Activated gamma-delta T cell treated with Interleukin-2 at 50 U/mL for 16 hours (primary cell): ENCODE measurements around the gene SMIM26.

Experiments used
- DNase-seq: peaks from one replicate; pipeline ENCODE4 v3.0.0-alpha.2; 2020

Gene SMIM26

DNA sequence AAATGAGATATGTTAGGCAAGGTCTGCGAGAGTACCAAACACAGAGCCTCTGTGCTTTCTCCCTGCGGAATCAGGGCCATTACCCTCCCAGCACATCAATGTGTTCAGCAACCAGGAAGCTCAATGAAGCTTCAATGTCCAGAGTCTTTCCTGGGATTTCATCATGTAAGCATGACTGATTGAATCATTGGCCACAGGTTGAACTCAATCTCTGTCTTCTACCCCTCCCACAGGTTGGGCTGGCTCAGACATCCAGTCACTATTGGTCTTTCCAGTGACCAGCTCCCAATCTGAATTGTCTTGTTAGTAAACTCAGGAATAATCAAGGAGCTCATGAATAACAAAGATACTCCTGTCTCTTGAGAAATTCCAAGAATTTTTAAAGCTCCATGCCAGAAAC is 17.9 kb downstream of the SMIM26 start:
- DNase-seq: no peak

DNA sequence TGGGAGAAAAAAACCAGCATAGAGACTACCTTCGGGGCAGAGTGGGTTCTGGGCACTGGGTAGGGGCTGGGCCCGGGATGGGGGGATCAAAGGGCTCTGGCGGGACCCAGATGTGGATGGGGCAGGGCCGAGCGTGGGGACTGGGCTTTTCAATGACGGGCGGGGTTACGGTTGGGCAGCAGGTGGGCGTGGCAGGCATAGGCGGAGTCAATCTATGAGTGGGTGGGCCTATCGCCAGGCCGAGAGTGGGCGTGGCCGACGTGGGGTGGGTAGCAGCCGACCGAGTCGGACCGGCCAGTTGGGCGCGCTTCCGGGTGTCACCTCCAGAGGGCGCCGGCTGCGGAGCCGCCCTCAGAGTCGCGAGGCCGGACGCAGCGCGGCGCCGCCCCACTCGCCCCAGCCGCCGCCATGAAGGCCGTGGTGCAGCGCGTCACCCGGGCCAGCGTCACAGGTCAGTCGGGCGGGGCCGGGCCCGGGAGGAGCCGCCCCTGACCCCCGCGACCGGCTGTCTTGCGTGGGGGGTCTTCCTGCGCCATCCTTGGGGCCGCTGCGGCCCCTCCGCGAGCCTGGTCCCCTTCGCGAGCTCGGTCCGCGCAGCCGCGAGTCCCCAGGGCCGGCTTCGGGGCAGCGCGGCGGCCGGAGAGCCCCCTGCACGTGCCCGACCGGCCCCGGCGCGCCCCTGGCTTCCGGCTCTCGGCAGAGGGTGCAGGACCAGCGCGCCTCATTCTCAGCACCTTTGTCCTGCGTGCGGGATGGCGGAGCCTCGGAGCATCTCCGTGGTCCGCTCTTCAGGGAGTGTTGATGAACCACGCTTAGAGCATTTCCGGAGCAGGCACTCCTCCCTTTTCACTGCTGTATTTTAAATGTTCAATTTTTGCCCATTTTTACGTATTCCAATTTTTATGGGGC is 20.7 kb downstream of the SMIM26 start, which contains the start of gene DTD1:
Gene DTD1 (plus strand): TSS at position 390 of the 909 bp plus-strand sequence. CDS start 19 bp downstream, at position 409.
- peak; percentile 80 for DNase-seq

DNA sequence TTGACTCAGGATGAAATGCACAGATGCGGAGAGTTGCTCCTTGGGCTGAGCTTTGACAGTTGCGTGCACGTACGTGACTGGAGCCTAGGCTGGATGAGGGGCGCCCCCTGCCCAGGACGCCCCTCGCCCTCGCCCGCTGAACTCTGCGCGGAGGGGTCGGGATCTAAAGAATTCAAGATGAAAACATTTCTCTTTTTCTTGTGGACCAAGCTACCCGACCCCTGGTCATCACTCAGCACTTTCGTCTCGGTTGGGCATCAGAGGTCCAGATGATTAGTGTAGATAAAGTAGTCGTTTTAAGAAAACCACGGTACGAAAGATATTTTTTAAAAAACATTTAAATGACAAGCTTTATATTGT is 21.3 kb downstream of the SMIM26 start:
- no peak for DNase-seq

DNA sequence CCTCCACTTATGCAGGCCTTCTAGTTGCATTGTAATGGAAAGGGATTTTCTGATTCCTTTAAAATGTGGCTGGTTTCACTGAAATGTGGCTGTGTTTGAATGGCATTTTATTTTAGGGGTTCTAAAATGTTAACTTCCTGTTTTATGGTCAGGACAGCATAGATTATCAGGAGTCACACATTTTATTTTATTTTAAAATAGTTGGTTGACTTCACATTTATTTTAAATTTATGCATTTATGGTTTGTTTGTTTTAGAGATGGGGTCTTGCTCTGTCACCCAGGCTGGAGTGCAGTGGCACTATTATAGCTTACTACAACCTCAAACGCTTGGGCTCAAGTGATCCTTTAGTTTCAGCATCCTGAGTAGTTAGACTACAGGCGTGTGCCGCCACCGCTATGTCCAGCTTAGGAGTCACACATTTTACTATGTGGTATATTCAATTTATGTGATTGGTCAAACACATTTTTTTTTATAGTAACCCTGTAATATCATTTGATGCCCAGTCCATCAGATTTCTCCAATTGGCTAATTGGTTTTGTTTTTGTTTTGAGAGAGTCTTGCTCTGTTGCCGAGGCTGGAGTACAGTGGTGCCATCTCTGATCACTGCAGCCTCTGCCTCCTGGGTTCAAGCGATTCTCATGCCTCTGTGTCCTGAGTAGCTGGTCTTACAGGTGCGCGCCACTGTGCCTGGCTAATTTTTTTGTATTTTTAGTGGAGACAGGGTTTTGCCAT is 22.9 kb downstream of the SMIM26 start:
- no peak for DNase-seq

DNA sequence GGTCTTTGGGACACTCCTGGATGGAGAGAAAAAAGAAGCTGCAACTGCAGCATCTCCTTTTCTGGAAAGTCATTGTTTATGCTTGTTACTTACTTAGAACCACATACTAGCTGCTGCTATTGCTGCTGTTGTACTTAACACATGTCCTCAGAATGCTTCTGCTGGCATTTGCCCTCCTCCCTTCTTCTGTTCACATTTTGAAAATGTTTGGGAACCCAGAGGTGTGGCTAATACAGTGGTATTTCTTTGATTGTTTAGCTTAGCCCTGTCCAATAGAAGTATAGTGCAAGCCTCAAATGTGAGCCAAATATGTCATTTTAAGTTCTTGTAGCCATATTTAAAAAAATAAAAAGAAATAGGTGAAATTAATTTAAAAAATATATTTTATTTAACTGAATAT is 29.0 kb downstream of the SMIM26 start:
- no peak for DNase-seq

DNA sequence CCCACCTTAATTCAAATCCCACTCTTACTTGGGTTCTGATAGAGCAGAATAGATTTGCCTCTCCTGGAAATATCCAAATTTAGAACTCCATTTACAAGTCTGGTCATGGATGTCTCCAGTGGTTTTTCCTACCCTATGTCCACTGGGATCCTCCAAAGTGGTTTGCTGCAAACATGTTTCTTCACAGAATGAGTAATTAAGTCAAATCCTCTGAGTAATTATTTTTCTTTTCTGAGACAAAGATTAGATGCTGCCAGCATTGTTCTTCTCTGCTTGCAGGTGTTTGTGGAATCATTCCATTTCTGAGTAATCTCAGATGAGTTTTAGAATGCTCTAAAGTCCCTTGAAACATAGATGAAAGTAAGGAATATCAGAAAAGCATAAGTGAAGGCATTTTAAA is 42.5 kb downstream of the SMIM26 start:
- no peak for DNase-seq

DNA sequence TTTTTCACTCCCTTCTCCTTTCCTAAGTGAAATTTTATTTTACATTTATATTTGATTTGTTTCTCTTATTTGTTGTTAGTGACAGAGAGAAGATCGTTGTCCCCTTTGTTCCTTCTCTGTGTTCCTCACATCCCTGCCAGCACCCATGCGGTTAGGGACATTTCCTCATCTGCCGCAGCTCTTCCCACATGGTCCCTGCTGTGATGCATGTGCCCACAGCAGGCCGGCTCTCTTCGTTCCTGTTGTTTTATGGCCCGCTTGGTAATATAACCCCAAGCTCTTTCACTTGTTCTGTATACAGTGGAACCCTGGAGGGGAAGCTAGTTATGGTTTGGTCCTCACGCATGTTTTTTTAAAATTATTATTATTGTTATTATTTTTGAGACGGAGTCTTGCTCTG is 44.3 kb downstream of the SMIM26 start:
- no peak for DNase-seq

DNA sequence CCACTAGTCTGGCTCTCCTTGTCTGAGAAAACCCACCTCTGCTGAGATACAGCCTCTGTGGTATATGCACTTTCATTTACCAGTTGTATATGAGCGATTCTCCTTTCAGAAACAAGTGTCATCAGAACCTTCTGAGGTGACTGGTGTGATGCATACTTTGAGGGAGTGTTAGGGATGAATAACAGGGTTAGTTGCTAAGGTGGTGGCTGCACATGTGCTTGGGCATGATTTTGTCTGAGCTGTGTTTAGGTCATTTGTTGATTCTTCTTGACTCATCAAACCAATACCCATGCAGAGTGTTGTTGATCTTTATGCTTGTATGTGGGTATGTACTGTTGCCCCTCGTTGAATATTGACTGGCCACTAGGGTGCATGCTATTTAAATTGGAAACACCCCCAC is 46.3 kb downstream of the SMIM26 start:
- no peak for DNase-seq

DNA sequence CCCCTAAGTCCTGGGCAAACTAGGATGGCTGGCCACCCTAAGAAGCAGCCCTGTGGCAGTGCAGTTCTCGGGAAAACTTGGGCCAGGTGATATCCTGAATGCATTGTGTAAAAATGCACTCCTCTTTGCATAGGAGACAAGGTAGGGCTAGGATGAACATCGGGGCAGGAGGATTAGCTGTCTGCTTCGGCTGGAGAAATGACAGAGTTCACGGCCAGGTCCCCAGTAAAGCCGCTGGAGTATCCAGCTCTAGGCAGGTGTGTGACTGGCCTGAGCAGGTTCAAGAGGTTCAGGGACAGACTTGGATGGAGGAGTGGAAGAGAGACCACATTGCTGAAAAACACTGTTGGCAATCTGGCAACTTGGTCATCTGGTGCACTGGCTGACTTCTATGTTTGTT is 47.0 kb downstream of the SMIM26 start:
- no peak for DNase-seq

DNA sequence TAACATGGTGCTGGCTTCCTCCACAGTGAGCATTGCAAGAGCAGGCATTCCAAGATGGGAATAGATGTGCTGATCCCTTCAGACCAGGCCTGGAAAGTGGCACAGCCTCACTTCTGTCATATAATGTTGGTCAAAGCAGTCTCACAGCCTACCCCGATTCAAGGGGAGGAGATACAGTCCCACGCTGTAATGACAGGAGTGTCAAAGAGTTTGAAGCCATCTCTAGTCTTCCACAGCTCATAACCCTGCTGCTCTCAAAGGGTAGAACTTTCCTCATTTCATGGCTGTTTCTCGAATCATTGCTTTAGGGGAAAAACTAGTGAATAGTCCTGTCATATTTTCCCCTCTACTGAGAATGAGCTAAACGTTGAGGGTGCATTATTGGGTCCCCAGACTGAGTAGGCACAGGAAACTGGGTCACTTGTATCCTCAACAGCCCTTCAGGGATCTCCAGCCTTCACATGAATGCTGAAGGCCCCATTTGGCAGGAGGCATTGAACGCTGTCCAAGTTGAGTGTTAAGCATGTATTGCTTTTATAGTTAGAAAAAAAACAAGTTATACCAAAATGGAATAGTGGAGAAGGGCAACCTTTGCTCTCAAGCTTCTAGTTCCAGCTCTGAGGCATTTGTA is 47.9 kb downstream of the SMIM26 start:
- DNase-seq: no peak
